ENCODE data around the gene SIMC1.

- no peak for TF ChIP-seq CTCF (IDR thresholded peaks at IDR 0.05)
- no peak for TF ChIP-seq POLR2AphosphoS5 (IDR thresholded peaks at IDR 0.05)
- TF ChIP-seq POLR2A (IDR thresholded peaks at IDR 0.05) = no peak
These were observed 145.7 kb downstream of the SIMC1 start for GRCh38 chr5:176383961-176384360.

Measured in prostate gland (tissue), 2 donors.